AG04450 (cell line): ENCODE data around the gene SLC22A1. TPM values are rescaled to one million over a fixed set of nuclear protein-coding genes. Genes with fewer than 3 reads are reported as not detected.

Experiments used
- CTCF ChIA-PET: fragments of 300-600, 350-600 bp; formaldehyde crosslinking; extraction: SDS; loops from one replicate; lab custom pipeline; 2022; ENCODE audit warnings: antibody characterized with exemption, inconsistent platforms; lab: Charles Lee
- POLR2A ChIA-PET: fragments of 350-600 bp; formaldehyde crosslinking; extraction: SDS; loops from one replicate; lab custom pipeline; 2021; ENCODE audit warnings: antibody characterized with exemption, inconsistent platforms; lab: Yijun Ruan, JAX
- DNase-seq: peaks from one replicate; pipeline ENCODE4 v3.0.0-alpha.2; 2011; ENCODE audit warnings: low read depth, low spot score
- H3K27ac ChIP-seq: one replicate; pipeline ENCODE4 v1.5.1; 2012; ENCODE audit warnings: low read depth, low read length, control low read depth
- H3K27me3 ChIP-seq: one replicate; pipeline ENCODE4 v1.6.0; 2012; ENCODE audit warnings: low read length; ENCODE audit not compliant: control insufficient read depth, insufficient read depth
- H3K4me3 ChIP-seq: 2 replicates; pipeline ENCODE4 v1.5.1; 2011; ENCODE audit warnings: mild to moderate bottlenecking, low read depth, low read length, control low read depth
- H3K9me3 ChIP-seq: 2 replicates; pipeline ENCODE4 v1.5.1; 2012; ENCODE audit warnings: low read length; ENCODE audit not compliant: control insufficient read depth, insufficient read depth
- CTCF ChIP-seq: IDR thresholded peaks from 2 replicates; pipeline ENCODE4 v1.5.1; 2011; ENCODE audit warnings: low read depth, low read length, control low read depth, inconsistent platforms
- polyA plus RNA-seq: library from polyadenylated mRNA; depleted of rRNA; stranded (reverse); fragments of >200 nt; gene quantifications from 2 replicates; pipeline ENCODE4 v1.2.3, GENCODE V29; 2011

Gene SLC22A1
- polyA plus RNA-seq, 1 experiment = 0.36 TPM

- no peak for DNase-seq
- POLR2A ChIA-PET = no interaction called here
These were observed 20.1 kb upstream of the SLC22A1 start for GRCh38 chr6:160101277-160102205.

GRCh38 chr6:160102399-160102798 is 19.2 kb upstream of the SLC22A1 start:
- POLR2A ChIA-PET = no interaction called here
- CTCF ChIA-PET = no interaction called here
- DNase-seq = no peak
- no peak for TF ChIP-seq CTCF
- Histone ChIP-seq H3K4me3 (no peak overlapping the region), H3K27ac (no peak overlapping the region), H3K9me3 (no peaks in the 10 kb centered on the region; the same call in 1 of the 2 replicates), H3K27me3 (no peaks in the 10 kb centered on the region)

More at GRCh38 chr6:160101277-160102205, 20.1 kb upstream of the SLC22A1 start:
- Histone ChIP-seq H3K27ac (peak overlapping the region; percentile 3), H3K9me3 (no peaks in the 10 kb centered on the region; the same call in 1 of the 2 replicates), H3K4me3 (no peak overlapping the region), H3K27me3 (no peaks in the 10 kb centered on the region)
- CTCF ChIA-PET = interaction anchor here (1.3 to 5.5 kb wide), 2 partner anchors 13 to 354 kb away, joined by 7 to 51 read pairs; no protein-coding TSS in a partner anchor
- TF ChIP-seq CTCF = no peak

DNA sequence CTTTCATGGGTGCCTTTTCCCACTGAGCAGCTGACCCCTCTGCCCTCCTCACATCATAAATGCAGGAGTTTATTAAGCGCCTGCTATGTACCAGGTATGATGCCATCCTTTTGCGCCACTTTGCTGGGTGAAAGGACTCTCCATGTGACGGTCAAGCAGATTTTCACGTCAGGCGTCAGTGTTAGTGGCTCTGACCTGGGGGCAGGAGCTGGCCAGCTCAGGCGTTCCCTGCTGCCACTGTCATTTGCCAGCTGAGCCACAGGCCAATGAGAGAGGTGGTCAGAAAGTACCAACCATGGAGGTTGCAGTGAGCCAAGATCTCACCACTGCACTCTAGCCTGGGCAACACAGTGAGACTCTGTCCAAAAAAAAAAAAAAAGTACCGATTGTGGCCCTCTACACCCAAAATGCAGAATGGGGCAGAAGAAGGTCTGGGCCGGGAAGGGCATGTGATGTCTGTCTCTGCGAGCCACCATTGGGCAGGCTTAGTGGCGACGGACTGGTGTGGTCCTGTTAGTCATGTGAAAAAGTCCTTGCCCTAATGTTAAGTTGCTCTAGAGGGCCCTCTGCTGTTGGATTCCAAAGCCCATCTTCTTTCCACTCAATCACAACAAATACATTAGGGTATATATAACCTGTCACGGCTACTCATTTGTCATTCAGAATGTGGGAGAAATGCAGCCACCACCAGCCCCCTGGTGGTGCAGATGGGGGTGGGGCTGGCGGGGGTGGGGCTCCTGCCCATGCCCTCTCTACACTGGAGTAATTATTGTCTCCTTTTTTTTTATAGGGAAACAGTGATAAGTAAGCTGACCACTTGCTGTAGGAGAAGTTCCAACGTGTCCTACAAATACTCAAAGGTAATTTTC is 18.4 kb upstream of the SLC22A1 start:
- ChIA-PET POLR2A (no interaction called here), CTCF (interaction anchor here (0.6 to 0.7 kb wide), 3 partner anchors 17 to 352 kb away, joined by 3 to 5 read pairs (median 3); no protein-coding TSS in a partner anchor)
- H3K9me3 ChIP-seq = no peaks in the 10 kb centered on the region; the same call in 1 of the 2 replicates
- no peak for DNase-seq
- no peaks in the 10 kb centered on the region for H3K27me3 ChIP-seq
- peak; percentile 39 for TF ChIP-seq CTCF
- H3K27ac ChIP-seq = no peak overlapping the region
- H3K4me3 ChIP-seq = no peak overlapping the region

DNA sequence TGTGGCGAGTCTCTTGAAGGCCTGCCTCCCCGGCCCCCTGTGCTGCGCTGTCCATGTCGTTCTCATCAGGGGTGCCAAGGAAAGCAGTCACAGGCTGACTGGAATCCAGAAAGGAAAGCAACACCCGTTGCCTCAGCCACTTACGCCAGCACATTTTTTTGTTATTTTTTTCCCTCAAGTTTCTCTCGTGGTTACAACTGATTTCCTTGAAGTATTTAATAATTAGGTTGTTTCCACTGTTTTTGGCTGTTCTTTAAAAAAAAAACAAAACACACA is 17.9 kb upstream of the SLC22A1 start:
- no peak overlapping the region for H3K4me3 ChIP-seq
- DNase-seq = no peak
- TF ChIP-seq CTCF = no peak
- POLR2A ChIA-PET = no interaction called here
- H3K27me3 ChIP-seq = no peaks in the 10 kb centered on the region
- no peak overlapping the region for H3K27ac ChIP-seq
- CTCF ChIA-PET = interaction anchor here (0.6 to 0.7 kb wide), 2 partner anchors 16 to 352 kb away, joined by 3 read pairs; no protein-coding TSS in a partner anchor
- no peaks in the 10 kb centered on the region; the same call in 1 of the 2 replicates for H3K9me3 ChIP-seq
